ENCODE measurements around the gene FAAP20.

FAAP20 gene

GRCh38 chr1:2230781-2231531 lies 36.4 kb upstream of the FAAP20 start:
- H3K4me3 ChIP-seq (ENCODE audit: low read depth, low read length) = peak overlapping the region; percentile 88
- in situ Hi-C loops (cut with HindIII; ENCODE audit: low sequenced_read_pairs) = no loop called here
- no peak for DNase-seq (ENCODE audit: low read depth)
- TF ChIP-seq, protein P1, sequence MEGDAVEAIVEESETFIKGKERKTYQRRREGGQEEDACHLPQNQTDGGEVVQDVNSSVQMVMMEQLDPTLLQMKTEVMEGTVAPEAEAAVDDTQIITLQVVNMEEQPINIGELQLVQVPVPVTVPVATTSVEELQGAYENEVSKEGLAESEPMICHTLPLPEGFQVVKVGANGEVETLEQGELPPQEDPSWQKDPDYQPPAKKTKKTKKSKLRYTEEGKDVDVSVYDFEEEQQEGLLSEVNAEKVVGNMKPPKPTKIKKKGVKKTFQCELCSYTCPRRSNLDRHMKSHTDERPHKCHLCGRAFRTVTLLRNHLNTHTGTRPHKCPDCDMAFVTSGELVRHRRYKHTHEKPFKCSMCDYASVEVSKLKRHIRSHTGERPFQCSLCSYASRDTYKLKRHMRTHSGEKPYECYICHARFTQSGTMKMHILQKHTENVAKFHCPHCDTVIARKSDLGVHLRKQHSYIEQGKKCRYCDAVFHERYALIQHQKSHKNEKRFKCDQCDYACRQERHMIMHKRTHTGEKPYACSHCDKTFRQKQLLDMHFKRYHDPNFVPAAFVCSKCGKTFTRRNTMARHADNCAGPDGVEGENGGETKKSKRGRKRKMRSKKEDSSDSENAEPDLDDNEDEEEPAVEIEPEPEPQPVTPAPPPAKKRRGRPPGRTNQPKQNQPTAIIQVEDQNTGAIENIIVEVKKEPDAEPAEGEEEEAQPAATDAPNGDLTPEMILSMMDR (IDR thresholded peaks at IDR 0.05; ENCODE audit: low read depth, low read length, missing control alignments) = no peak

- no peak for DNase-seq (ENCODE audit: low read depth)
Measured at GRCh38 chr1:2229911-2230731, 35.5 kb upstream of the FAAP20 start.

GRCh38 chr1:2229037-2229864 lies 34.7 kb upstream of the FAAP20 start:
- in situ Hi-C loops (cut with HindIII; ENCODE audit: low sequenced_read_pairs) = no loop called here
- H3K4me3 ChIP-seq (ENCODE audit: low read depth, low read length) = peak overlapping the region; percentile 88
- TF ChIP-seq, protein P1 (IDR thresholded peaks at IDR 0.05; ENCODE audit: low read depth, low read length, missing control alignments) = no peak
- no peak for DNase-seq (ENCODE audit: low read depth)

More at GRCh38 chr1:2229911-2230731, 35.5 kb upstream of the FAAP20 start:
- in situ Hi-C loops (cut with HindIII; ENCODE audit: low sequenced_read_pairs) = no loop called here
- H3K4me3 ChIP-seq (ENCODE audit: low read depth, low read length) = peak overlapping the region; percentile 88
- TF ChIP-seq, protein P1 (IDR thresholded peaks at IDR 0.05; ENCODE audit: low read depth, low read length, missing control alignments) = no peak

DNA sequence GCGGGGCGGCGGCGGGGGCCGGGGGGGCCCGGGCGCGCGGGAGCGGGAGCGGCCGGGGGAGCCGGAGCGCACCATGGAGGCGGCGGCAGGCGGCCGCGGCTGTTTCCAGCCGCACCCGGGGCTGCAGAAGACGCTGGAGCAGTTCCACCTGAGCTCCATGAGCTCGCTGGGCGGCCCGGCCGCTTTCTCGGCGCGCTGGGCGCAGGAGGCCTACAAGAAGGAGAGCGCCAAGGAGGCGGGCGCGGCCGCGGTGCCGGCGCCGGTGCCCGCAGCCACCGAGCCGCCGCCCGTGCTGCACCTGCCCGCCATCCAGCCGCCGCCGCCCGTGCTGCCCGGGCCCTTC lies 34.1 kb upstream of the FAAP20 start:
- TF ChIP-seq, protein P1 (IDR thresholded peaks at IDR 0.05; ENCODE audit: low read depth, low read length, missing control alignments) = no peak
- in situ Hi-C loops (cut with HindIII; ENCODE audit: low sequenced_read_pairs) = no loop called here
- DNase-seq (ENCODE audit: low read depth) = no peak
- peak overlapping the region; percentile 88 for H3K4me3 ChIP-seq (ENCODE audit: low read depth, low read length)

DNA sequence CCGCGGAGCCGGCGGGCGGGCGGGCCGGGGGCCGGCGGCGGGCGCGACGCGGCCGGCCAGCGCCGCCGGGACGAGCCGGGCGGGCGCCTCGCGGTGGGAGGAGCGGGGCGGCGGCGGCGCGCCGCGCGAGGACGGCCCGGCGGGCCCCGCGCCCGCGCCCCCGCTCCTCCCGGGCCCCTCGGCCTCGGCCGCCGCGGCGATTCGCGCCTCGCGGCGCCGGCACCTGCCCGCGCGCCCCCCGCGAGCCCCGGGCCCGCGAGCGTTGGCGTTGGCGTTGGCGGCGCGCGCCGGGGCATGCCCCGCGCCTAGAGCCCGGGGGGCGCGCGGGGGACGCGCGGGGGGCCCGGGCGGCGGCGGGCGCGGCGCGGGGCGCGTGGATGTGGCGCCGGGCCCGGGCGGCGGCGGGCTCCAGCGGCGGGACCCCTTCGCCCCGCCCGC lies 33.6 kb upstream of the FAAP20 start, which contains the start of gene SKI:
TSS of gene SKI (plus strand) at position 163 of the 438 bp plus-strand sequence. CDS start 448 bp downstream, outside the sequence.
- in situ Hi-C loops (cut with HindIII; ENCODE audit: low sequenced_read_pairs) = no loop called here
- no peak for DNase-seq (ENCODE audit: low read depth)
- peak within 1 kb of the TSS; percentile 88 for H3K4me3 ChIP-seq (ENCODE audit: low read depth, low read length)
- TF ChIP-seq, protein P1 (IDR thresholded peaks at IDR 0.05; ENCODE audit: low read depth, low read length, missing control alignments) = no peak

All from astrocyte of the cerebellum (primary cell).